Measurements from ENCODE around the gene INTS4.

DNA sequence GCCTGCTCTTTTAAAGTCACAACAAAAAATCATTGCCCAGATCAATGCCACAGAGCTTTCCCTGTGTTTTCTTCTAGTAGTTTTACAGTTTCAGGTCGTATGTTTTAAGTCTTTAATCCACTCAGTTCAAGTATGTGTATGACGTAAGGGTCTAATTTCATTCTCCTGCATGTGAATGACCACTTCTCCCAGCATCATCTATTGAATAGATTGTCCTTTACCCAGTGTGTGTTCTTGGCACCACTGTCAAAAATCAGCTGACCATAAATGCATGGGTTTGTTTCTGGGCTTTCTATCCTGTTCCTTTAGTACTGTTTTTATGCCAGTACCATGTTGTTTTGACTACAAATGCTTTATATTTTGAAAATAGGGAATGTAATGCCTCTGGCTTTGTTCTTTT is 28.1 kb downstream of the INTS4 start:
- TF ChIP-seq CTCF (IDR thresholded peaks at IDR 0.05; ENCODE audit: control extremely low read depth in 1 of 3, insufficient read depth in 1 of 3, low read depth in 1 of 3, low read length in 3 of 3) (no peak), POU5F1 (IDR thresholded peaks at IDR 0.05; ENCODE audit: low read depth, low read length) (no peak), EP300 (IDR thresholded peaks at IDR 0.05; ENCODE audit: borderline replicate concordance in 1 of 2, low read depth in 2 of 2, low read length in 2 of 2) (no peak), SUZ12 (IDR thresholded peaks at IDR 0.05; ENCODE audit: low read length) (no peak), POLR2A (IDR thresholded peaks at IDR 0.05; ENCODE audit: control extremely low read depth in 1 of 2, low read depth in 2 of 2, low read length in 2 of 2) (no peak), CEBPB (IDR thresholded peaks at IDR 0.05; ENCODE audit: low read depth, low read length) (no peak), HDAC6 (IDR thresholded peaks at IDR 0.05; ENCODE audit: low read depth, low read length) (no peak), HDAC2 (IDR thresholded peaks at IDR 0.05; ENCODE audit: borderline replicate concordance in 1 of 2, low read depth in 2 of 2, low read length in 2 of 2) (no peak), CREB1 (IDR thresholded peaks at IDR 0.05) (no peak)
- TF ChIP-seq, protein P1, sequence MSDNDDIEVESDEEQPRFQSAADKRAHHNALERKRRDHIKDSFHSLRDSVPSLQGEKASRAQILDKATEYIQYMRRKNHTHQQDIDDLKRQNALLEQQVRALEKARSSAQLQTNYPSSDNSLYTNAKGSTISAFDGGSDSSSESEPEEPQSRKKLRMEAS (IDR thresholded peaks at IDR 0.05), result no peak
